ENCODE measurements around the gene BEAN1.

BEAN1 gene

DNA sequence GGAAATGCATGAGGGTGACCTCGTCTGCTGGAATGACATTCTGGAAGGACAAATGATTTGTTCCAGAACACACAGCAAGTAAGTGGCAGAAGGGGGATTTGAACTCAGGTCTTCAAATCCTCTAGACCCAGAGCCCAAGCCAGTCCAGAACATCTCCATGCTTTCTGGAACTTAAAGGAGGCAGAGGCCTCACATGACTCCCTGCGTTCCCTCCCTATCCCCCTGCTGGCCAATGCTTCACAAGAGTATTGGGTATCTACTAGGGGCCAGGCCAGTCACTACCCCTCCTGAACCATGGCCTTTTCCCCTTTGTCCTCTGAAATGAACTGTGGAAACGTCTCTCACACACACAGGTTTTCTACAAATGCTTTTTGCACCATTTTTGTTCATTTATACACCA lies 7.6 kb upstream of the BEAN1 start:
- DNase-seq, result no peak

DNA sequence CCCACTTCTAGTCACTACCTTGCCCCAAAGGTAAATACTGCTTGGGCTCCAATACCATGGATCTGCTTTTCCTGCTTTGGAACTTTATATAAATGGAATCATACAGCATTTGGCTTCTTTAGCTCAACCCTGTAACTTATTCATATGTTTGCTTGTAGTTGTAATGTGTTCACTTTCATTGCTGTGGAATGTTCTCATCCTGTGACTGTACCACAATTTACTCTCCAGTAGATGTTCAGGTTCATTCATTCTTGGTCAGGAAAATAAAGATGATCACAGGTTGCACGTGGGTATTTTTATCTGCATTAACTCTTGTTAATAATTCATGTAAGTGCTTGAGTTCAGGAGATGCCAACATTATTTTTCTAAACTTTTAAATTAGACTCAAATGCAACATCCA lies 6.7 kb upstream of the BEAN1 start:
- no peak for DNase-seq

DNA sequence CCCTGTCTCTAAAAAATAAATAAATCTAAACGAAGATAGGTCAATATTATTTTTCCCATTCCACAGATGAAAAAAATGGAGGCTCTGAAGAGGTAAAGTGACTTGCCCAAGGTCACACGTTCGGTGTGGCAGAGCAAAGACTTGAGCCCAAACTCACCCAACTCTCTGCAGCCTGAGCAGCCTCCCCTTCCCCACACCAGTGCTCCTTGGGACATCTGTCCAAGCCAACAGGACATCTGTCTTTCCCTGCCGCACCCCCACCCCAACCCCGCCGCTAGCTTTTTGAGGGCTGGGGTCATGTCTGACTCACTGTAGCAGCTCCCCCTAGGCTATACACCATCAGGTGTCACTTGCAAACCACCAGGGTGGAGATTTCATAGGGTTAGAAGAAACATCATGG lies 5.2 kb upstream of the BEAN1 start:
- no peak for DNase-seq

GRCh38 chr16:66422366-66422765 lies 4.7 kb upstream of the BEAN1 start:
- no peak for DNase-seq

DNA sequence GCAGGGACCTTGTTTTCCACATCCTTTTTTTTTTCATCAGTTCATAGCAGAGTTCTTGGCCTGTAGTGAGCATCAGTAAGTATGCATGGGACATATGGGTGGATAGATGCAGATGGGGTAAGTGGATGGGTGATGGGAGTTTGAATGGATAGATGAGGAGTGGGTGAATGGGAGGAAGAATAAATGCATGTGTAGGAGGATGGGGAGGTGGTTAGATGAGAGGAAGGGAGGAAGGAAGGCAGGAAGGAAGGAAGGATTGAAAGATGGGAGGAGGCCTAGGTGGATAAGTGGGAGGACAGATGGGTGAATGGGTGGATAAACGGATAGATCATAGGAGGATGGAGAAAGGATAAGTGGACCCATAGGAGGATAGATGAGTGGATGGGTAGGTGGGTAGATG lies 3.9 kb upstream of the BEAN1 start:
- DNase-seq, result no peak

DNA sequence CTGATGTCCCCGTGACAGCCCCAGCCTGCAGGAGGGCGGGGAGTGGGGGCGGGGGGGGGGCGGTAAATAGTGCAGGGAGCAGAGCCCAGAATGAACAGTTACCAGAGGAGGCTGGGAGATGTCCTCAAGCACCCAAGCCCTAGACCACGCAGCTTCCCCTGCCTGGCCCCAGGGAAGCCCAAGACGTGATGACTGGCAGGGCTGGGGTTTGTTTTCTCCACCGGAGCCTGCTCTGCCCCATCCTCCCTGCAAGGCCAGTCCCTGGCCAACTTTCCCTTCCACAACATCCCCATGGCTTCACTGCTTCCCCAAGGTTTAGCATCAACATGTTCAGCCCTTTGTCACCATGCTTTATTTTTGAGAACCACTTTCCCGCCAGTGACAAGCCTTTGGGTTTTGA lies 1.4 kb upstream of the BEAN1 start:
- no peak for DNase-seq

- DNase-seq, result peak in 1 of 3 experiments; percentile 30
These were observed 721 bp upstream of the BEAN1 start for GRCh38 chr16:66426112-66427035.

DNA sequence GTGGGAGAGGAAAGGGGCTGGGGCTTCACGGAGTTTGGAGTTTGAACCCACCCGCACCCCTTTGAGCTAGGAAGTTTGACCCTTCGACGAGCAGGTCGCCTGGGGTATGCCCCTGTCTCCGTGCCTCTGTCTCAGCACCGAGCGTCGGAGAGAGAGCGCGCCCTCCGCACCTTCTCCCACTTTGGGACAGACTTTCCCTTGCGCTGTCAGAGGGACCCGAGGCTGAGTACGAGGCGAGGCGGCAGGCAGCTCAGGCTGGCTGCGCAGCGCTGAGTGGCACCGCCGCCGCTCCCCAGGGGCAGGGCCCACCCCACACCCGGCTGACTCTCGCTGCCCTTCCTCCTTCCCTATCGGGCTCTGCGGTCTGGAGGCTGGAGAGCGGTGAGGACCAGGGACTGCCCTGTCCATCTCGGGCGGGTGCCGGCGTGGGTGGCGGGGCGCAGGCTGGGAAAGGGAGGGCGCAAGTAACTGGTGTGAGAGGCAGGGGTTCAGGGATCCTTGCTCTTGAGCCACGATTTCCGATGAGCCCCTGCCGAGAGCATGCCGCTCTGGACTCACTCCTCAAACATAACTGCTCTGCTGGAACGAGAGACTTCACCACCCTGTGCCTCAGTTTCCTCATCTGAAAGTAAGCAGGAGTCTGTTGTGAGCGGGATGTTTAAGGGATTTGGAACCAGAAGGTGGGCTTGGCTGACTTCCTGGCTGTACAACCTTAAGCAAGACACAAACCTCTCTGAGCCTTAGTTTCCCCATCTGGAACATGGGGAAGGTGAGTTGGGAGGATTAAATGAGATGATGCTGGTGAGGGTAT lies 981 bp downstream of the BEAN1 start:
- peak in 1 of 3 experiments; percentile 15 for DNase-seq

DNA sequence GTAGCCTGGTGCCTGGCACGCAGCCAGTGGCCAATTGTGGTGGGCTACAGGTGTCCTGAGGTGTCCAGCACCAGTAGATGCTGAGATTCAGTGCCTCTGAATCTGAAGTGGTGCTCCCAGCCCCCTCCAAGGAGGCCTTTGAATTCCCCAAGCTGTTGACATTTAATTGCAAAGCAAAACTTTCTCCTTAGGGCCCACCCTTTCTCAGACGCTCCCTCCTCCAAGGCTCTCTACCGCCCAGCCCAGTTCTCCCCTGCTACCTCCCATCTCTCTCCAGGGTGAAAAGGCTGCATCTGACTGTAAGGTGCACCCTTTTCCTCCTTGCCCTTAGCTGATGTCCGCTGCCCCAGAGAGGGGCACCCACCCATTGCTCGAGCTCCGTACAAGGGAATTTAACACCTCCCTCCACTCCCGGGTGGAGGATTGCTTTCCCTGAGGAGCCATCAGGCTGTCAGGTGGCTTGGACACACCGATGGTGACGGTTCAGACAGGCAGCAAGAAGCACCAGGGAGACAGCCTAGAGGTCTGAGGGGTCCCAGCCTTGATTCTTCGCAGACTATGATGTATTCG lies 1.7 kb downstream of the BEAN1 start:
- no peak for DNase-seq

GRCh38 chr16:66429290-66429962 lies 2.3 kb downstream of the BEAN1 start:
- peak in 1 of 3 experiments; percentile 15 for DNase-seq

- DNase-seq, result no peak
These were observed 3.1 kb downstream of the BEAN1 start for GRCh38 chr16:66430214-66430613.

DNA sequence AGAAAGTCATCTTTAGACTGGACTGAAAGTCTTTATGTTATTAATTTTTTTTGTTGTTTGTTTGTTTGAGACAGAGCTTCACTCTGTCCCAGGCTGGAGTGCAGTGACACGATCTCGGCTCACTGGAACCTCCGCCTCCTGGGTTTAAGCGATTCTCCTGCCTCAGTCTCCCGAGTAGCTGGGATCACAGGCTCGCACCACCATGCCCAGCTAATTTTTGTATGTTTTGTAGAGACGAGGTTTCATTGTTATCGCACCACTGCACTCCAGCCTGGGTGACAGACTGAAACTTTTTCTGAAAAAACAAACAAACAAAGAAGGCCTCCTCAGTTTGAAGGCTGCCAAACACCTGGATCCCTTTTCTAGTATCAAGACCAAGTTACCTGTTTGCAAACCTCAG lies 4.7 kb downstream of the BEAN1 start:
- DNase-seq, result no peak

DNA sequence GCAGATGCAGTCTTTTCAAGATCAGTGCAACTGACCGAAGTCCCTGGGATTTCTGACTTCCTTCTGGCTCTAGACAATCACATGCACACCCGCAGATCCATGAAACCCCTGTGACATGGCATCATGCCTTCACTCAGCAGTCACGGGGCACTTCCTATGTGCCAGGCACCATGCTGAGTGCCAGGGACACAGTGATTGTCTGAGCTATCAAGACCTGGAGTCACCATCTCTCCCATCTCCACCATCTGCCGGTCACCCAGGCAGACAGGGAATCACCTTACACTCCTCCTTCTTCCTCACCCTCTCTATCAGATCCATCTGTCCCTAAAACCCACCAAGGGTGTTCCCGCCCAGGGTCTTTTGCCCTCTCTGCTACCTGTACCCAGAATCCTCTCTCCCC lies 5.3 kb downstream of the BEAN1 start:
- no peak for DNase-seq

DNA sequence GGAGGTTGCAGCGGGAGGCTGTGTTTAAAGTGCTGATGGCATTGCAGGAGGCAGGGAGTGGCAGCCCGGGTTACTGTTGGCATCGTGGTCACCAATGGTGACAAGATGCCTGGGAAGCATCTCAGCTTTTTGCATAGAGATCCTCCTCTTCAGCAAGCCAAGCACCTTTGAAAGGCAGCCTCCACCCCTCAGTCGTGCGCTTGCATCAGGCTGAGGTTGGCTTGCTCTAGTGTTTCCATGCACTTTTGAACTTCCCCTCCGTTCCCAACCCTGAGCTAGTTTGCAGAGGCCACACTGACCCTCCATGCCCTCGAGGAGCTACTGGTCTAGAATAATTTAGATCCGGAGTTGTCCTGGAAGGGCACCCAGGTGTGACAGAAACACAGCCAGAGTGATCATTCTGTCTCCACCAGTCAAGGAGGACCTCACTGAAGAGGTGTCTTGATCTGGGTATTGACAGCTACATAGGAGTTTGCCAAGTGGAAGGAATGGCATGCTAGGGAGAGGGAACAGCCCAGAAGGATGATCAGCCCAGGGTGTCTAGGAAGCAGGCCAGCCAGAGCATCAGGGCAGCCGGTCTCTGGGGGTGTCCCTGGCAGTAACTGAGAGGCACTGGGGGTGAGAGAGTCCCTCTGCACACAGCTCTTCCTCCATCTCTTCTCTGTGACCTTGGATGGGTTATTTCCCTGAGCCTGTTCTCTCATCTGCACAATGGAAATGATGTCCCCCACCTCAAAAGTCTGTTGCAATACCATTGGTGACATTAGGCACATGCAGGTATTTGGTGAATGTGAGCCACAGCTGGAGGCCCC lies 7.7 kb downstream of the BEAN1 start:
- DNase-seq, result no peak

DNA sequence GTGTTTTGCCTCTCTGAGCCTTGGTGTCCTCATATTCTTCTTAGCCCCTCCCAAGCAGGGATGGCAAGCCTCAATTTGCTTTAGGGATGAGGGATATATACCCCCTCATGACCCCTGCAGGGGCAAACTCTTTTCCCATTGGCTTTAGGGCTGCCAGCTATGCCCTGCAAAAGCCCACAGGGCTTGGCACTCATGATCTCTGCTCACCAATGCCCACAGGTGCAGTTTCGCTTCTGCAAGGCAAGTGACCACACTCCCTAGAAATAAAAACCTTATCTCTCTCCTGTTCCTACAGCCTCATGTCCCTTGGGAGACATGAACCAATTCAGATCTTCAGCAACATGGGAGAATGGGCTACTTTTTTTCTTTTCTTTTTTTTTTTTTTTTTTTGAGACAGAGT lies 8.8 kb downstream of the BEAN1 start:
- DNase-seq, result no peak

DNA sequence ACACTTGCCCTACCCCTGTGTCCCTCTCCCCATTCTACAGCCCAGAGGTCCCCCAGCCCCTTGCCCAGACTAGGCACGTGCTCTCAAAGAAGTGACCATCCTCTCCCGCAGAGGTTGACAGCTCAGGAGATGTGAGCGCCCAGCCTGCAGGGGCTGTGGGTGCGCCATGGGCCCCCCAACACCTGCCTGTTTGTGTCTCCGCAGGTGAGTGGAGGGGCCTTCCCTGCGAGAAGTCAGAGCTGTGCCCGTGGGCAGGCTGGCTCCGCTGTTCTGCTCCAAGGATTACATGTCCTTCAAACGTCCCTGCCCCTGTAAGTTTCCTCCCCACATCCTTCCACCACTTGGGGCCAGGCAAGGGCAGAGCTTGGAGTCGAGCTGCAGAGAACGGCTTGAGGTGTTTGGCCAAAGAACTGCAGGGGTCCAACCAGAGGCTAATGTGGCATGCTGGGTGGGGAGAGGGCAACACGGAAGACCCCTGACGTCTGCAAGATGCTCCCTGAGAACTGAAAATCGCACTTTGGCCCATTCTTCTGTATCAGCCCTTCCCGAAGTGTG lies 10.4 kb downstream of the BEAN1 start:
- no peak for DNase-seq

DNA sequence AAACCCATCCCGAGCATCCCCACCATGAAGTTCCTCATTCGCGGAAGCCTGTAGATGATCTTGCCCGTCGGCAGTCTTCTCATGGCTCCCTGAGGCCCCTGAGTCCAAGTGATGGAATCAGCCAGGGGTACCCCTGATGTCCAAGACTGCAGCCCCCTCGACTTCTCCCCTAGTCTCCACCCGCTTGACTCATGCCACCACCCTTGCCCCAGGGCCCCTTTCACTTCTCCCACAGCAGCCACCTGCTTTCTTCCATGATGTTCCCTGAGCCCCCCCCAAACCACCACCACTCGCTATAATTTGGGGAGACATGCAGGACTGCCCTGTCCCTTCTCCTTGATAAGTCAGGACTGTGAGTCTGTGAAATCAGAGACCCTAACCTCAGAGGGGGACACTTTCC lies 11.4 kb downstream of the BEAN1 start:
- DNase-seq, result no peak

GRCh38 chr16:66439051-66439730 lies 12.1 kb downstream of the BEAN1 start:
- no peak for DNase-seq

- no peak for DNase-seq
These were observed 13.2 kb downstream of the BEAN1 start for GRCh38 chr16:66440271-66440802.

- no peak for DNase-seq
These were observed 13.9 kb downstream of the BEAN1 start for GRCh38 chr16:66440970-66441369.
